ENCODE data around the gene EPB41L1. TPM values are rescaled to one million over a fixed set of nuclear protein-coding genes. Genes with fewer than 3 reads are reported as not detected.

The EPB41L1 gene
- total and polyA plus RNA-seq, 8 donors = 17.6 to 40.5 (median 30.8) TPM

DNA sequence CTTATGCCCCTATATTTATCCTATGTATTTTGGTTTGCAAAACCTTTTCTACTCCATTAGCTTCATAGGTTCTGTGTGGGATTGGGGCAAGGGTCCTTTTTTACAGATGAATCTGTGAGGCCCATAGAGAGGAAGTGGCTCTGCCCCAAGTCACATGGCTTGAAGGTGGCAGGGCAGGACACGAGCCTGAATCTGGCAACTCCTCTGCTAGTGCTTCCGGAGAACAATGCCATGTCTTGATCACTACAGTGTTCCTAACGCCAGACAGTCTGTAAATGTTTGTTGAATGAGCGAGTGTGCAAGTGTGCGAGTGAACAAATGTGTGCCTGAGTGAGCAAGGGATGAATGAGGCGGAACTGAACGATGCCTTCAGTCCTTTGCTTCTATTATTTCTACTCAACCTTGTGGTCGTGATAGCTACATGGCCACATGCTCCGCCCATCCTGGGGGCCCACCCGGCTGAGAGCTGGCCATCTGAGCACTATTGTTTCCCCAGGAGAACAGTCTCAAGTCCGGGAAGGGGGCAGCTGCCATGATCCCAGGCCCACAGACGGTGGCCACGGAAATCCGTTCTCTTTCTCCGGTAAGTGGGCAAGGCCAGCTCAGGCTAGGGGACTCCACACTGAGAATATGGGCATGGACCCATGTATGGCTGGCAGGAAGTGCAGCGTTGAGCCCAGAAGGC, 64.0 kb downstream of the EPB41L1 start:
- DNase-seq = no peak
- ATAC-seq = no peak
- no peak for FAIRE-seq
- H3K27me3 ChIP-seq = no peaks in the 10 kb centered on the region
- H3K4me1 ChIP-seq = no peaks in the 10 kb centered on the region
- H3K36me3 ChIP-seq = peaks cover 0 to 9% (median 0%) of the 10 kb centered on the region in 3 donors
- no peak overlapping the region for H3K4me3 ChIP-seq
- no peak overlapping the region for H3K27ac ChIP-seq
- intact Hi-C loops (cut with DNase I) = no loop called here
- WGBS, 2 donors = 73 to 79% methylated on average over 16 of the region's 16 CpGs
- H3K9me3 ChIP-seq = no peaks in the 10 kb centered on the region
- TF ChIP-seq, protein P1, sequence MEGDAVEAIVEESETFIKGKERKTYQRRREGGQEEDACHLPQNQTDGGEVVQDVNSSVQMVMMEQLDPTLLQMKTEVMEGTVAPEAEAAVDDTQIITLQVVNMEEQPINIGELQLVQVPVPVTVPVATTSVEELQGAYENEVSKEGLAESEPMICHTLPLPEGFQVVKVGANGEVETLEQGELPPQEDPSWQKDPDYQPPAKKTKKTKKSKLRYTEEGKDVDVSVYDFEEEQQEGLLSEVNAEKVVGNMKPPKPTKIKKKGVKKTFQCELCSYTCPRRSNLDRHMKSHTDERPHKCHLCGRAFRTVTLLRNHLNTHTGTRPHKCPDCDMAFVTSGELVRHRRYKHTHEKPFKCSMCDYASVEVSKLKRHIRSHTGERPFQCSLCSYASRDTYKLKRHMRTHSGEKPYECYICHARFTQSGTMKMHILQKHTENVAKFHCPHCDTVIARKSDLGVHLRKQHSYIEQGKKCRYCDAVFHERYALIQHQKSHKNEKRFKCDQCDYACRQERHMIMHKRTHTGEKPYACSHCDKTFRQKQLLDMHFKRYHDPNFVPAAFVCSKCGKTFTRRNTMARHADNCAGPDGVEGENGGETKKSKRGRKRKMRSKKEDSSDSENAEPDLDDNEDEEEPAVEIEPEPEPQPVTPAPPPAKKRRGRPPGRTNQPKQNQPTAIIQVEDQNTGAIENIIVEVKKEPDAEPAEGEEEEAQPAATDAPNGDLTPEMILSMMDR (IDR thresholded peaks at IDR 0.05) = no peak

DNA sequence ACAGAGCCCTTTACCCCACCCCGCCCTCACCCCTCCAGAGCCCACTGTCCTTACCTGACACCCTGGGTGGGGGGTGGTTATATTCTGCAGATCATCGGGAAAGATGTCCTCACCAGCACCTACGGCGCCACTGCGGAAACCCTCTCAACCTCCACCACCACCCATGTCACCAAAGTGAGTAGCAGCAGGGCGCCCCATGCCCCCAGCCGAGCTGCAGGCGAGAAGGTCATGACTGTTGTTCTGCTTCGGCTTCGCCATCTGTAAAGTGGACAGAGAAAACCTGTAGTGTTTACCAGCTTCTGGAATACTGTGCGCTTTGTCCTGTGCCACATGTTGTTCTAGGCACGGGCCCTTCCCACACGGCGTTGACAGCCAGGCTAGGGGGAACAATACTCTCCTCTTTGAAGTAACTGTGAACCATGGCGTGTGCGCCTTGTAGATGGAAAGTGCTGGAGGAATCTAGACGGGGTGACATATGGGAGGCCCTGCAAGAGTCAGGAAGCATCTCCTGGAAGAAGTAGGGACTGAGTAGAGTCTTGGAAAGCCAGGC, 65.2 kb downstream of the EPB41L1 start:
- no peak for FAIRE-seq
- intact Hi-C loops (cut with DNase I) = no loop called here
- DNase-seq = no peak
- Histone ChIP-seq H3K4me1 (no peaks in the 10 kb centered on the region), H3K27ac (no peak overlapping the region), H3K4me3 (no peak overlapping the region), H3K9me3 (no peaks in the 10 kb centered on the region), H3K27me3 (no peaks in the 10 kb centered on the region), H3K36me3 (peaks cover 0 to 14% (median 0%) of the 10 kb centered on the region in 3 donors)
- 87 to 93% methylated on average over 17 of the region's 17 CpGs for WGBS, 2 donors
- TF ChIP-seq, protein P1 (IDR thresholded peaks at IDR 0.05) = no peak
- no peak for ATAC-seq

DNA sequence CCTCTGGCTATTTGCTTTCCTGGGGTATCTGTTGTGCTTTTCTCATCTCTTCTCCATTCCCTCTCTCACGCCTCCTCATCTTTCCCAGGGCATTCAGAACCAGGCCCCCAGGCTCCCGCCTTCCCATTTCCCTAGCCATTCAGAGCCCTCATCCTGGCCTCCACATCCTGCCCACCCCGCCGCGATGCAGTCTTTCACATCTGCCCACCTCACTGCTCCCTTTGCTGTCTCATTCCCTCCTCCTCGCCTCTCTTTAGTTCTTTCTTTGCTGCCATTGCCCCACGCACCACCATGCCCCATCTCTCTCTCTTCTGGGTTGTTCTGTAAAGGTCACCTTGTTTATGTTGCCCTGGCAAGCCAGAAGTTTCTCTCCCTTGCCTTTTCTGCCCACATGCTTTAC, 71.1 kb downstream of the EPB41L1 start:
- Histone ChIP-seq H3K27ac (no peak overlapping the region), H3K4me3 (no peak overlapping the region), H3K36me3 (peaks cover 0 to 23% (median 0%) of the 10 kb centered on the region in 3 donors), H3K9me3 (no peaks in the 10 kb centered on the region), H3K27me3 (no peaks in the 10 kb centered on the region), H3K4me1 (no peaks in the 10 kb centered on the region)
- 87 to 90% methylated on average over 7 of the region's 7 CpGs for WGBS, 2 donors
- FAIRE-seq (no peak), DNase-seq (no peak), ATAC-seq (no peak)
- TF ChIP-seq, protein P1 (IDR thresholded peaks at IDR 0.05) = no peak
- intact Hi-C loops (cut with DNase I) = no loop called here

DNA sequence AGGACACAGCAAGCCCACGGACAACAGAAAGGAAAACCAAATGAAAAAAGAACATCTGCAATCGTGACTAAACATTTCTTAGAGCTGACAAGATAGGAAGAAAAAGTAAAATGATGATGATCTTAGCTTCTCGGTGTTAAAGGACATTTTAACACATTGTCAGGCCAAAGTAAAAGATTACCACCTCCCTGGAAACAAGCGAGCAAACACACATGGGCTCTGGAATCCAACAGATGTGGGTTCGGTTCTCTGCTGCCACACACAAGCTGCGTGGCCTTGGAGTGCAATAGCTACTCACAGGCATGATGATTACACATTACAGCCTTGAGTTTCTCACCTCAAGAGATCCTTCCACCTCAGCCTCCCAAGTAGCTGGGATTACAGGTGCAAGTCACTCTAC, 74.2 kb downstream of the EPB41L1 start:
- FAIRE-seq = no peak
- TF ChIP-seq, protein P1 (IDR thresholded peaks at IDR 0.05) = no peak
- no peak for ATAC-seq
- Histone ChIP-seq H3K27ac (no peak overlapping the region), H3K9me3 (no peaks in the 10 kb centered on the region), H3K27me3 (no peaks in the 10 kb centered on the region), H3K36me3 (peaks cover 0 to 14% (median 0%) of the 10 kb centered on the region in 3 donors), H3K4me1 (no peaks in the 10 kb centered on the region), H3K4me3 (no peak overlapping the region)
- WGBS, 2 donors = 61 to 64% methylated on average over 6 of the region's 6 CpGs
- intact Hi-C loops (cut with DNase I) = no loop called here
- no peak for DNase-seq

DNA sequence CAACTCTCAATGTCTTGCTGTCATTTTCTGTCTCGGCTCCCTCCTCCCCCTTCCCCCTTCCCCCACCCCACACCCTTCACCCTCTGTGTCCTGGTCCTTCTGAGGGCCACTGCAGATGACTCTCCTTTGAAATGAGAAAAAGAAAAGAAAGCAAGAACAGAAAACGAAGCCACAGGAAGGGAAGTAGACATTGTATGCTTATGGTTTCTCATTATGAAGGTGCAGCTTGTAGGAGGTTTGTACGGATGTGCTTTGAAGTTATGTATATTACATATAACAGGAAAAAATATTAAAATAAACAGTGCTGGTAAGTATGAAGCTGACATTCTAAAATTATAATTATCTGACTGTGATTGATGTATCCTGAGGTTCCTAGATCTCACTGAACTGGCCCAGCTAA, 75.5 kb downstream of the EPB41L1 start:
- 65 to 71% methylated on average over 3 of the region's 3 CpGs for WGBS, 2 donors
- ATAC-seq (no peak), DNase-seq (no peak), FAIRE-seq (no peak)
- no peak overlapping the region for H3K4me3 ChIP-seq
- TF ChIP-seq, protein P1 (IDR thresholded peaks at IDR 0.05) = no peak
- H3K27ac ChIP-seq = no peak overlapping the region
- peaks cover 0 to 9% (median 0%) of the 10 kb centered on the region in 3 donors for H3K36me3 ChIP-seq
- no peaks in the 10 kb centered on the region for H3K9me3 ChIP-seq
- intact Hi-C loops (cut with DNase I) = no loop called here
- H3K27me3 ChIP-seq = no peaks in the 10 kb centered on the region
- H3K4me1 ChIP-seq = no peaks in the 10 kb centered on the region
